GM06990 (cell line): Measurements from ENCODE around the gene CADM1.

Experiments
- DNase-seq: peaks from one replicate; pipeline ENCODE4 v3.0.0-alpha.2; 2011; ENCODE audit not compliant: insufficient read length; ENCODE audit errors: extremely low read depth
- H3K27me3 ChIP-seq: replicated peaks from 2 replicates; pipeline ENCODE4 v1.6.0; 2011; ENCODE audit warnings: low read length; ENCODE audit not compliant: control insufficient read depth, insufficient read depth
- H3K36me3 ChIP-seq: 2 replicates; pipeline ENCODE4 v1.5.1; 2011; ENCODE audit warnings: low read length; ENCODE audit not compliant: control insufficient read depth, insufficient read depth
- H3K4me3 ChIP-seq: replicated peaks from 2 replicates; pipeline ENCODE4 v1.5.1; 2011; ENCODE audit warnings: low read depth, mild to moderate bottlenecking, control low read depth, low read length
- TF ChIP-seq, protein P1 (sequence below): IDR thresholded peaks from 2 replicates; pipeline ENCODE4 v1.5.1; 2011; ENCODE audit warnings: low read length, control low read depth, mild to moderate bottlenecking, inconsistent platforms; ENCODE audit not compliant: insufficient read depth, poor library complexity, severe bottlenecking

Gene CADM1

DNA sequence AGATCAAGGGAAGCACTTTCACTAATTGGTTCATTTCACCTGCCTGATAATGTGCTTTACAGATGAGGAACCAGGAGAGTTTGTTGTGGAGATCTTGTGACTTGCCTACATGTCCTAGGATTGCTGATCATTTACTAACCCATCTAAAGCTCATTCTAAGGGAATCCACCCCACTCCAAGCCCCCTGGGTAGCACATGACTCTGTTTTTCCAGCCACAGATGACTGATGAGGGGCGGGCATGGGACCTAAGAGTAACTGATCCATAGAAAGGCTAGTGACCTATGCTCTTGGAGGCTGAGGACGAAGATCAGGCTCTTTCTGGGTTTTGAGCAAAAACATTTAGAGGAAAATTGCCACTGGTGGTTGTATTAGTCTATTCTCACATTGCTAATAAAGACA is 378.1 kb downstream of the CADM1 start:
- TF ChIP-seq, protein P1, sequence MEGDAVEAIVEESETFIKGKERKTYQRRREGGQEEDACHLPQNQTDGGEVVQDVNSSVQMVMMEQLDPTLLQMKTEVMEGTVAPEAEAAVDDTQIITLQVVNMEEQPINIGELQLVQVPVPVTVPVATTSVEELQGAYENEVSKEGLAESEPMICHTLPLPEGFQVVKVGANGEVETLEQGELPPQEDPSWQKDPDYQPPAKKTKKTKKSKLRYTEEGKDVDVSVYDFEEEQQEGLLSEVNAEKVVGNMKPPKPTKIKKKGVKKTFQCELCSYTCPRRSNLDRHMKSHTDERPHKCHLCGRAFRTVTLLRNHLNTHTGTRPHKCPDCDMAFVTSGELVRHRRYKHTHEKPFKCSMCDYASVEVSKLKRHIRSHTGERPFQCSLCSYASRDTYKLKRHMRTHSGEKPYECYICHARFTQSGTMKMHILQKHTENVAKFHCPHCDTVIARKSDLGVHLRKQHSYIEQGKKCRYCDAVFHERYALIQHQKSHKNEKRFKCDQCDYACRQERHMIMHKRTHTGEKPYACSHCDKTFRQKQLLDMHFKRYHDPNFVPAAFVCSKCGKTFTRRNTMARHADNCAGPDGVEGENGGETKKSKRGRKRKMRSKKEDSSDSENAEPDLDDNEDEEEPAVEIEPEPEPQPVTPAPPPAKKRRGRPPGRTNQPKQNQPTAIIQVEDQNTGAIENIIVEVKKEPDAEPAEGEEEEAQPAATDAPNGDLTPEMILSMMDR: no peak
- H3K36me3 ChIP-seq: no peaks in the 10 kb centered on the region
- H3K27me3 ChIP-seq: no peaks in the 10 kb centered on the region
- no peak for DNase-seq
- H3K4me3 ChIP-seq: no peak overlapping the region

DNA sequence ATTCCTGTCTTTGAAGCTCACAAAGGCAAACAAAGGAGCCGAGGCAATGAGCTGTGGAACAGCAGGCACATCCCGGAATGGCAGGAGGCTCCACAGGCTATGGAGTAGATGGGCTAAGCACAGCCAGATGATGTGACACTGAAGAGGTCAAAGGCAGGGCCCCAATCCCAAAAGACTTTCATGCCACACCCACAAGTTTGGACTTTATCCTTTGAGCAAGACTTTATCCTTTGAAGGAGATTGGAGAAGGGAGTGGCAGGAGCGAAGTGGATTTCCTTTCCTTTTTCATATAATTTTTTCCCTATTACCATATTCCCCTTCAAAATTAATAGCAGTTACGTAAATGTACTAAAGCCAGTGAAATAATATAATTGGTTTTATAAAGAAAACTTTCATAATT is 379.4 kb downstream of the CADM1 start:
- H3K36me3 ChIP-seq: no peaks in the 10 kb centered on the region
- no peak overlapping the region for H3K4me3 ChIP-seq
- DNase-seq: no peak
- no peaks in the 10 kb centered on the region for H3K27me3 ChIP-seq
- TF ChIP-seq, protein P1: no peak

DNA sequence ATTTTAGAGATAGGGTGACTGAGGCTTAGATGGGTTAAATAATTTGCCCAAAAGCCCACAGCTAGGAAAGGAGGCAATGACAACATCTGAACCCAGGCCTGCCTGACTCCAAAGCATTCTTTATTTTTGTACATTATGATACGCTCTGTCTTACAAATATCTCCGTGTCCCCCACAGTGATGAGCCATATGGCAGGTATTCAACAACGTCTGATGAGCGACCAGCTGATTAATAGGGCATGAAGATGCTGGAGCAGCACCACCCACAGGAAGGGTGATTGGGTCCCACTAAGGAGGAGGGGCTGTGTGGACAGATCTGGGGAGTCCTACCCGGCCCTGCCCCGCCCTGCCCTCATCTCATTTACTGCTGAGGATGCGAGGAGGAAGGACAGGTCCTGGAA is 380.6 kb downstream of the CADM1 start:
- DNase-seq: no peak
- Histone ChIP-seq H3K36me3 (no peaks in the 10 kb centered on the region), H3K4me3 (no peak overlapping the region), H3K27me3 (no peaks in the 10 kb centered on the region)
- TF ChIP-seq, protein P1: no peak

DNA sequence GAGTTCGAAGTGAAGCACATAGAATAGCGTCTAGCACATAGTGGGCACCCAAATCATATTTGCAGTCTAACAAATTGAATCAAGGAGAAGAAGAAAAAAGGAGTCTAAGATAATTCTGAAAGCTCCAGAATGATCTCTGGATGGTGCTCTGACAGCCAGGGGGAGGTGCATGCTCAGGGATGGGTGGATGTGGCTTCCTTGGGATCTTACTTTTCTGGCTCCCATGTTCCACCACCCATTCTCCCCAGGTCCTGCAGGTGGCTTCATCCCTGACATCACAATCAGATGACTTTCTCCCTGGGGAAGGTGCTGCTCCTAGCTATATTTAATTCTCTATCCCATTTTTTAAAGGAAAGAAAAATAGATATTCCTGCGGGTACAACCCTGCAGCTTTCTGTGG is 381.9 kb downstream of the CADM1 start:
- H3K27me3 ChIP-seq: no peaks in the 10 kb centered on the region
- no peak overlapping the region for H3K4me3 ChIP-seq
- TF ChIP-seq, protein P1: no peak
- no peaks in the 10 kb centered on the region for H3K36me3 ChIP-seq
- no peak for DNase-seq
